Suprapubic skin (tissue), 3 donors: Measurements from ENCODE around the gene SIK2.

Experiments
- CTCF ChIP-seq, 2 donors: fragments of 200-600 bp in 1 of 2; fragments of 450-650 bp in 1 of 2; sonication (generic) in 1 of 2; IDR thresholded peaks; one replicate each; pipeline ENCODE4 v1.5.1; 2016 to 2019; ENCODE audit warnings: antibody characterized with exemption in 2 of 2, mild to moderate bottlenecking in 1 of 2, moderate library complexity in 1 of 2
- EP300 ChIP-seq: sonication (generic); formaldehyde crosslinking; IDR thresholded peaks from one replicate; pipeline ENCODE4 v1.6.1; 2017; ENCODE audit warnings: antibody characterized with exemption
- POLR2A ChIP-seq, 2 donors: fragments of 450-650 bp; IDR thresholded peaks; one replicate each; pipeline ENCODE4 v1.6.1; 2017; ENCODE audit warnings: antibody characterized with exemption in 2 of 2, mild to moderate bottlenecking in 2 of 2, moderate library complexity in 2 of 2

DNA sequence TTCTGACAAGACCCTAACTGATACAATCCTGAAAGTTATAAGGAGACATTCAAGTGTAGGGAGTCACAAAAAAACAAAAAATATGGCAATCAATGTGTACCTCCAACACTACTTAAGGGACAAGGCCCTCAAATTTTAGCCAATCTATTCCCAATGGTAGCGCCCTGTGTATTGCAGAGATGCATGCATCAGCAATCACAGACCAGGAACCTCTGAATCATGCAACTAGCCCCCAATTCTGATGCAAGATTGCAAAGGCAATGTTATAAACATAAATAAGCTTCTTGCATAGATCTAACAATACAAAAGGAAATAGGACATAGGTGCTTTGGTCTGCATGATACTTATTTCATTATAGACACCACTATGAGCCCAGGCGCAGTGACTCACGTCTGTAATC, 29.7 kb upstream of the SIK2 start:
- TF ChIP-seq CTCF (IDR thresholded peaks at IDR 0.05): no peak
- TF ChIP-seq POLR2A (IDR thresholded peaks at IDR 0.05): no peak
- TF ChIP-seq EP300: no peak
